H4 (cell line): ENCODE data around the gene UBE2I. TPM values are rescaled to one million over a fixed set of nuclear protein-coding genes. Genes with fewer than 3 reads are reported as not detected.

Experiments
- DNase-seq: peaks from one replicate; pipeline ENCODE4 v3.0.0-alpha.2; 2015; ENCODE audit warnings: low spot score
- total RNA-seq: library from RNA; depleted of rRNA; stranded (reverse); fragments of >200 nt; shearing (Covaris generic); gene quantifications from 2 replicates; pipeline ENCODE4 v1.2.3, GENCODE V29; 2014; rRNA removed

Gene UBE2I
- total RNA-seq, 1 experiment from 2014 or later = 121 TPM

- no peak for DNase-seq
Measured at GRCh38 chr16:1357906-1358566, 48.6 kb downstream of the UBE2I start.

GRCh38 chr16:1361685-1362360 is 52.4 kb downstream of the UBE2I start:
- no peak for DNase-seq

DNA sequence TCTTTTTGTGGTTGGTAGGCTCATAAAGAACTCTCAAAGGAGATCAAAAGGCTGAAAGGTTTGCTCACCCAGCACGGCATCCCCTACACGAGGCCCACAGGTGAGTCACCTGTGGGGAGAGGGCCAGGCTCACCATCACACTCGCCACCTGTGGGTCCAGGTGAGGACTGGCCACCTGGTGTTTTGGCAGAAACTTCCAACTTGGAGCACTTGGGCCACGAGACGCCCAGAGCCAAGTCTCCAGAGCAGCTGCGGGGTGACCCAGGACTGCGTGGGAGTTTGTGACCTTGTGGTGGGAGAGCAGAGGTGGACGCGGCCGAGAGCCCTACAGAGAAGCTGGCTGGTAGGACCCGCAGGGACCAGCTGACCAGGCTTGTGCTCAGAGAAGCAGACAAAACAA is 53.4 kb downstream of the UBE2I start:
- DNase-seq = no peak

- no peak for DNase-seq
Measured at GRCh38 chr16:1363501-1364041, 54.1 kb downstream of the UBE2I start.

- DNase-seq = no peak
Measured at GRCh38 chr16:1364510-1364909, 55.1 kb downstream of the UBE2I start.

DNA sequence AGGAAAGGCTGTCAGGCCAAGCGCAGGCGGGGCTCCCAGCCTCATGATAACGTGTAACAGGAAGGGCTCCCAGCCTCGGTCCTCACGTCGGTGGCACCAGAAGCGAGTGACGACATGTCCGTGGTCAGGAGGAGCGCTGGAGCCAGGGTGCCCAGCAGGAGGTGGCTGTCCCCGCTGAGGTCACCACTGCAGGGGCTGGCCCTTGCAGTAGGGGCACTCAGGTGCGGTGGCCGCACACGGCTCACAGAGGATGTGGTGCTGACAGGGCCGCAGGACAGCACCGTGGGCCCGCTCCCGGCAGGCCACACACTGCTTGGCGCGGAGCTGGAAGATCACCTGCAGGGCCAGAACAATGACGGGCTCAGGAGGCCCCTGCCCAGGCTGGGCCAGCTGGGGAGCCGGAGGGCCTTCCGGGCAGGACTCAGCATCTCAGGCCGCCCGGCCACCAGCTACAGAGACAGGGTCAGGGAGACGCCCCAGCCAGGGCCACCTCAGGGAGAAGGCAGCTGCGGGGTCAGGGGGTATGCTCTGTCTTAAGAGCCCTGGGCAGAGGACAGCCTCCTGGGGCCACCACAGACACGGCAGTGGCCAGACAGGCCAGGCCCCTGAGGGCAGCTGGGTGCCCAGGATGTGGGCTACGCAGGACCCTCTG is 56.8 kb downstream of the UBE2I start:
- no peak for DNase-seq

- DNase-seq = no peak
Measured at GRCh38 chr16:1366712-1367299, 57.4 kb downstream of the UBE2I start.

- DNase-seq = no peak
Measured at GRCh38 chr16:1367486-1368174, 58.2 kb downstream of the UBE2I start.

- DNase-seq = no peak
Measured at GRCh38 chr16:1371054-1371978, 61.9 kb downstream of the UBE2I start.

- DNase-seq = no peak
Measured at GRCh38 chr16:1372292-1372950, 63.0 kb downstream of the UBE2I start.

DNA sequence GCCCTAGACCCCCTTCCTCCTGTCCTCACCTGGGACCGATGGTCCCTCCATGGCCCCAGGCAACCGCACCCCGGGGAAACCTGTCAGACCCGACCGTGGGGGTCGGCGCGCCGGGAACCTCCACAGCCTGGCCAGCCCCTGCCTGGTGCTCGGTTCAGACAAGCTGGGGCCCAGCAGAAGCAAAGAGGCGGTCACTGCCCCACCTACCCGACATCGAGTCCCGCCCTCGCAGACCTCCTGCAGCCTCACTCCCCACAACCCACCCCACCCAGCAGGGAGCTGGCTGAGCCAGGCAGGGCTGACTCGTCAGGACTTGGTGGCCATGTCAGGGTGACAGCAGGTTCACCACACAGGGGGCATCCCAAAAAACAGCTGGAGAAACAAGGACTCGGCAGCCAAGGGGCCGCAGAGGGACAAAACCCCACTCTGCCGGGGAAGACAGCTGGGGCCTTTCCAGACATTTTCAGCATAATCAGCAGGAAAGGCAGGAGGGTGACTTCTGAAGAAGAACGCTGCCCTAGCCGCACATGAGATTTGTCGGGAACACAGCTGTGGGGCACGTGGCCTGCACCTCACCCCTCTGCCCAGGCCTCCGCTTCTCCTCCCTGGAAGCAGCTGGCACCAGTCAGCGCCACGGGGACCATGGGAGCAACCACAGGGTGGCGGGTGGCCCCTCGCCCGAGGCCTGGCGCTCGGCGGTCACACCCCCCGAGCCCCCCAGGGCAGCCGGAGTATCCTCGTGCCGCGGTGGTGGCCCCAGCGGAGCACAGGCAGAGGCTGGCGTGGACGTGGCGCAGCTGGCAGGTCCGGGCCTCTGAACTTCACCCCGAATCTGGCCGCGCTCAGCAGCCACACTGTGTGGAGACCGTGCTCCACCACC is 65.2 kb downstream of the UBE2I start:
- DNase-seq = no peak

DNA sequence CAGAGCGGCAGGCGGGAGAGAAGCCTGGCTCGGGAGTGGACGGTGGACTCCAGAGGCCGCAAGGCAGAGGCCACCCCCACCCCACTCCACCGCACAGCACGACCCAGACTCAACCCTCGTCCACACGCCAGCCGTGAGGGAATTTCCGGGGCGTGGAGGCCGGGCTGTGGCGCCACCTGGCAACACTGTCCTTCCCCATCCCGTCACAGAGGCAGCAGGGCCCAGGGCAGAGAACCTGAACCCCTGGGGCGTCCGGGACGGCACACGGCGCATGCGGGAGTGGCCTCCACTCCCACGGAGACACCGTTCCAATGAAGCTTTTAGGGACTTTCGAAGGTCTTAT is 65.8 kb downstream of the UBE2I start:
- no peak for DNase-seq

DNA sequence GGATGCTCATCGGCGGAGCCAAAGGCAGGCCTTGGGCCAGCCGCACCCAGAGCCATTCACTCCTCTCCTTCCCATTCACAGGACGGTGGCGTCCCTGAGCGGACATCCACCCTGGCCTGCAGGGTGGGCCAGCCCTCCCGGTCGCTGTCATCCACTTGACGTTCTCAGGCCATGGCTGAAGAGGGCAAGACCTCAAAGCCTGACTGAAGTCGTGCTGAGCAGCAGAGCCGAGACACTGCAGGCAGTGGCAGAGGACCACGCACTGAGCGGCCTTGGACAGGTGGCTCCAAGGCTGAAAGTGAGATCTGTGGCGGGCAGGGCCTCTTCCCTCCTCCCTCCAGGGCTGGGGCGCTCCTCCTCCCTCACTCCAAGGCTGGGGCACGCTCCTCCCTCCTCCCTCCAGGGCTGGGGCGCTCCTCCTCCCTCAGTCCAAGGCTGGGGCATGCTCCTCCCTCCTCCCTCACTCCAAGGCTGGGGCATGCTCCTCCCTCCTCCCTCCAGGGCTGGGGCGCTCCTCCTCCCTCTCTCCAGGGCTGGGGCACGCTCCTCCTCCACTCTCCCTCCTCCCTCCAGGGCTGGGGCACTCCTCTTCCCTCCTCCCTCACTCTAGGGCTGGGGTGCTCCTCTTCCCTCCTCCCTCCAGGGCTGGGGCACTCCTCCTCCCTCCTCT is 66.4 kb downstream of the UBE2I start:
- no peak for DNase-seq

Other genes starting within 250 kb of the UBE2I start
- gene SSTR5, start 236.9 kb upstream of the UBE2I start, total RNA-seq = not detected in 2 replicates
- gene C1QTNF8, start 213.4 kb upstream of the UBE2I start, total RNA-seq = not detected in 2 replicates
- 1.4 and 2.0 TPM in 2 replicates for gene CACNA1H, start 156.5 kb upstream of the UBE2I start, total RNA-seq
- gene TPSG1, start 84.4 kb upstream of the UBE2I start, total RNA-seq = 0.88 and 1.1 TPM in 2 replicates
- 0.17 TPM in 1 of 2 replicates, not detected in the other for gene TPSB2, start 79.5 kb upstream of the UBE2I start, total RNA-seq
- not detected in 2 replicates for gene TPSAB1, start 68.9 kb upstream of the UBE2I start, total RNA-seq
- not detected in 2 replicates for gene TPSD1, start 53.6 kb upstream of the UBE2I start, total RNA-seq
- gene BAIAP3, start 24.0 kb downstream of the UBE2I start, total RNA-seq = 0.06 and 1.3 TPM in 2 replicates
- 41.5 and 53.8 TPM in 2 replicates for gene TSR3, start 42.2 kb downstream of the UBE2I start, total RNA-seq
- 27.9 and 37.1 TPM in 2 replicates for gene GNPTG, start 42.3 kb downstream of the UBE2I start, total RNA-seq
- gene UNKL, start 105.1 kb downstream of the UBE2I start, total RNA-seq = 12.4 and 14.4 TPM in 2 replicates
- 24.8 and 40.7 TPM in 2 replicates for gene UQCC4, start 111.1 kb downstream of the UBE2I start, total RNA-seq
- not detected in 2 replicates for gene PERCC1, start 121.4 kb downstream of the UBE2I start, total RNA-seq
- not detected in 2 replicates for gene CCDC154, start 134.9 kb downstream of the UBE2I start, total RNA-seq
- 16.0 and 21.0 TPM in 2 replicates for gene CLCN7, start 165.4 kb downstream of the UBE2I start, total RNA-seq
- not detected in 2 replicates for gene PTX4, start 179.3 kb downstream of the UBE2I start, total RNA-seq
- gene TELO2, start 183.7 kb downstream of the UBE2I start, total RNA-seq = 3.6 and 4.8 TPM in 2 replicates
- not detected in 2 replicates for gene TMEM204, start 224.0 kb downstream of the UBE2I start, total RNA-seq